GM23338 (cell line): ENCODE measurements around the gene C10orf90. TPM values are rescaled to one million over a fixed set of nuclear protein-coding genes. Genes with fewer than 3 reads are reported as not detected.

ENCODE experiments used
- ATAC-seq: fragments of 200-7000 bp; cut with Tn5 transposase; 3 replicates; pipeline ENCODE4 v1.9.1; 2020
- DNase-seq: peaks from one replicate; pipeline ENCODE4 v3.0.0-alpha.2; 2015; ENCODE audit warnings: low spot score
- H2AFZ ChIP-seq: fragments of 200-600 bp; sonication (generic); 2 replicates; pipeline ENCODE4 v1.8.0; 2016; ENCODE audit warnings: antibody characterized with exemption, mild to moderate bottlenecking, moderate library complexity
- H3F3A ChIP-seq: fragments of 200-600 bp; sonication (generic); replicated peaks from 2 replicates; pipeline ENCODE4 v1.8.0; 2017; ENCODE audit warnings: antibody characterized with exemption, mixed run types, low read depth
- H3K27ac ChIP-seq: fragments of 200-600 bp; sonication (generic); 2 replicates; pipeline ENCODE4 v1.6.1; 2016; ENCODE audit warnings: low read depth
- H3K27me3 ChIP-seq: fragments of 200-600 bp; sonication (generic); 2 replicates; pipeline ENCODE4 v1.8.0; 2016; ENCODE audit warnings: mild to moderate bottlenecking, mixed run types, moderate library complexity; ENCODE audit not compliant: insufficient read depth
- H3K36me3 ChIP-seq: fragments of 200-600 bp; sonication (generic); 2 replicates; pipeline ENCODE4 v1.8.0; 2016; ENCODE audit warnings: mild to moderate bottlenecking; ENCODE audit not compliant: insufficient read depth
- H3K4me1 ChIP-seq: fragments of 200-600 bp; sonication (generic); 2 replicates; pipeline ENCODE4 v1.8.0; 2016; ENCODE audit warnings: mild to moderate bottlenecking, moderate library complexity; ENCODE audit not compliant: insufficient read depth
- H3K4me2 ChIP-seq: fragments of 200-600 bp; sonication (generic); 2 replicates; pipeline ENCODE4 v1.7.1; 2017; ENCODE audit warnings: mixed run types
- H3K4me3 ChIP-seq: fragments of 200-600 bp; sonication (generic); 2 replicates; pipeline ENCODE4 v1.6.1; 2016; ENCODE audit warnings: mixed run types
- H3K79me2 ChIP-seq: fragments of 200-600 bp; sonication (generic); replicated peaks from 2 replicates; pipeline ENCODE4 v1.8.0; 2017; ENCODE audit warnings: mild to moderate bottlenecking; ENCODE audit not compliant: insufficient read depth
- H3K9me2 ChIP-seq: fragments of 200-600 bp; sonication (generic); 2 replicates; pipeline ENCODE4 v1.8.0; 2017; ENCODE audit not compliant: insufficient read depth
- H4K20me1 ChIP-seq: fragments of 200-600 bp; sonication (generic); replicated peaks from 2 replicates; pipeline ENCODE4 v1.8.0; 2017; ENCODE audit warnings: mild to moderate bottlenecking; ENCODE audit not compliant: insufficient read depth
- H3K27ac Mint-ChIP-seq: 2 replicates; pipeline ENCODE4 v1.8.0; 2020; ENCODE audit warnings: inconsistent platforms, mild to moderate bottlenecking, moderate library complexity, mixed read lengths
- H3K27me3 Mint-ChIP-seq: 3 replicates; pipeline ENCODE4 v1.8.0; 2022; ENCODE audit warnings: low read depth, mild to moderate bottlenecking, moderate library complexity, mixed read lengths, inconsistent platforms; ENCODE audit not compliant: insufficient read depth, poor library complexity
- H3K36me3 Mint-ChIP-seq: 3 replicates; pipeline ENCODE4 v1.8.0; 2021; ENCODE audit warnings: low read depth, mild to moderate bottlenecking, inconsistent platforms, moderate library complexity, mixed read lengths
- H3K4me1 Mint-ChIP-seq: 3 replicates; pipeline ENCODE4 v1.8.0; 2020; ENCODE audit warnings: mild to moderate bottlenecking, inconsistent platforms, mixed read lengths
- H3K4me3 Mint-ChIP-seq: 3 replicates; pipeline ENCODE4 v1.8.0; 2021; ENCODE audit warnings: moderate library complexity, mild to moderate bottlenecking, inconsistent platforms, mixed read lengths
- H3K9me3 Mint-ChIP-seq: 3 replicates; pipeline ENCODE4 v1.8.0; 2020; ENCODE audit warnings: moderate library complexity, mild to moderate bottlenecking, inconsistent platforms, mixed read lengths
- CREB1 ChIP-seq: fragments of 250-450 bp; sonication (Bioruptor Pico); IDR thresholded peaks from 2 replicates; pipeline ENCODE4 v1.5.0; 2020; ENCODE audit warnings: low read depth, mild to moderate bottlenecking, moderate library complexity
- CTCF ChIP-seq, 2 experiments: fragments of 200-600 bp in 1 of 2; sonication (generic) in 1 of 2; conservative IDR thresholded peaks; 2 replicates each; pipeline versions ENCODE4 v1.5.1 to v1.6.1; 2016 to 2017; ENCODE audit warnings: antibody characterized with exemption in 2 of 2, low read depth in 2 of 2, mild to moderate bottlenecking in 2 of 2, moderate library complexity in 1 of 2
- ETS1 ChIP-seq: IDR thresholded peaks from 2 replicates; pipeline ENCODE4 v1.6.1; 2016; ENCODE audit warnings: antibody characterized with exemption
- EZH2 ChIP-seq: fragments of 200-600 bp; sonication (generic); IDR thresholded peaks from one replicate; pipeline ENCODE4 v1.8.0; 2017; ENCODE audit warnings: antibody characterized with exemption, mild to moderate bottlenecking, low read depth; ENCODE audit not compliant: unreplicated experiment
- EZH2phosphoT487 ChIP-seq: fragments of 200-600 bp; sonication (generic); IDR thresholded peaks from one replicate; pipeline ENCODE4 v1.8.1; 2018; ENCODE audit warnings: antibody characterized with exemption; ENCODE audit not compliant: unreplicated experiment
- JUNB ChIP-seq: IDR thresholded peaks from one replicate; pipeline ENCODE4 v1.6.1; 2016; ENCODE audit warnings: antibody characterized with exemption; ENCODE audit not compliant: unreplicated experiment
- NANOG ChIP-seq: IDR thresholded peaks from 2 replicates; pipeline ENCODE4 v1.6.1; 2016; ENCODE audit warnings: antibody characterized with exemption, borderline replicate concordance
- POLR2AphosphoS5 ChIP-seq: IDR thresholded peaks from 2 replicates; pipeline ENCODE4 v1.6.1; 2016; ENCODE audit warnings: antibody characterized with exemption, low read depth
- STAT1 ChIP-seq: IDR thresholded peaks from one replicate; pipeline ENCODE4 v1.6.1; 2016; ENCODE audit warnings: antibody characterized with exemption; ENCODE audit not compliant: unreplicated experiment
- ZNF114 ChIP-seq: fragments of 250-450 bp; sonication (Bioruptor Pico); IDR thresholded peaks from 2 replicates; pipeline ENCODE4 v1.5.0; 2020; ENCODE audit warnings: mild to moderate bottlenecking, moderate library complexity
- ZNF331 ChIP-seq: fragments of 250-450 bp; sonication (Bioruptor Pico); IDR thresholded peaks from 2 replicates; pipeline ENCODE4 v1.5.0; 2020; ENCODE audit warnings: low read depth, mild to moderate bottlenecking, moderate library complexity
- polyA plus RNA-seq: library from polyadenylated mRNA; unstranded; fragments of >200 nt; fragmentation: Nextera tagmentation; extraction: Ambion mirVana; gene quantifications from 2 replicates; pipeline ENCODE4 v1.2.1, GENCODE V29; 2016
- total RNA-seq: library from RNA; depleted of rRNA; stranded (reverse); fragments of >200 nt; shearing (Covaris generic); gene quantifications from 2 replicates; pipeline ENCODE4 v1.2.3, GENCODE V29; 2014
- TF ChIP-seq, protein P1 (sequence below): IDR thresholded peaks from one replicate; pipeline ENCODE4 v1.6.1; 2018; ENCODE audit warnings: antibody characterized with exemption; ENCODE audit not compliant: unreplicated experiment
- TF ChIP-seq, protein P2 (sequence below): fragments of 250-450 bp; sonication (Bioruptor Pico); IDR thresholded peaks from 2 replicates; pipeline ENCODE4 v1.5.0; 2020; ENCODE audit warnings: mild to moderate bottlenecking, moderate library complexity

C10orf90 gene
- total and polyA plus RNA-seq, 2 experiments from 2014 or later, result 0.76 to 0.97 TPM

DNA sequence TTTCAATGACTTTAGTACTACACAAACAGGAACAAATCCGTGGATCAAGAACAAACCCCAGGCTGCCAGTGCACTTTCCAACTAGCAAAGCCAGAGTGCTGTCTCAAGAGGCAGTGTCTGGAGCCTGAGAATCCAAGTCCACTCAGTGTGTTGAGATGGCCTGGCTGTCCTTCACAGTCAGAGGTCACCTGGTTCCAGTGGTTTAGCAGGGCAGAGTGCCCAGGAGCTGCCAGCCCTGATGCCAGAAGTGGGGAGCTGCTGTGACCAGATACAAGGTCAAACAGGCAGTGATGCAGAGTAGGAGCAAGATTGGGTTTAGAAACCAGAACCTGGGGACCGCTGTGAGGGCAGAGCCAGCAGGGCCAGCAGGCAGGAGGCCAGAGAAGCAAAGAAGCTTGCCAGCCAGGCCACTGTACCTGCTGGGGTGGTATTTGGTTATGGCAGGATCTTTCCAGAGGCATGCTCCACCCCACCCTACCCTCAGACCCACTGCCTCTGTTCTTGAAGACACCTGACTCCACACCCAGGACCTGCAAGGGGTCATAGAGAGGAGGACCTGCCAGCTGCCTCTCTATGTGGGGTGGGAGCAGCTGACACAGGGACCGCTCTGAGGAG, 35.6 kb upstream of the C10orf90 start:
- Histone ChIP-seq H3K4me3 (no peak overlapping the region), H3F3A (no peaks in the 10 kb centered on the region), H3K79me2 (no peaks in the 10 kb centered on the region), H3K36me3 (no peaks in the 10 kb centered on the region), H3K27ac (no peak overlapping the region), H3K9me2 (peaks cover 9% of the 10 kb centered on the region; the same call in 1 of the 2 replicates), H4K20me1 (no peaks in the 10 kb centered on the region), H3K27me3 (no peaks in the 10 kb centered on the region), H2AFZ (no peak overlapping the region), H3K4me2 (no peak overlapping the region), H3K4me1 (peaks cover 15% of the 10 kb centered on the region)
- no peak overlapping the region for H3K27ac Mint-ChIP-seq
- DNase-seq (no peak), ATAC-seq (no peak)
- peaks cover 4% of the 10 kb centered on the region; the same call in 1 of the 3 replicates for H3K36me3 Mint-ChIP-seq
- TF ChIP-seq CTCF (conservative IDR thresholded peaks at IDR 0.05; ENCODE audit: low read depth in 2 of 2) (no peak), ZNF114 (CRISPR knock-in tag) (no peak), STAT1 (no peak), EZH2 (no peak), JUNB (no peak), EZH2phosphoT487 (no peak), NANOG (no peak), POLR2AphosphoS5 (no peak), CREB1 (CRISPR knock-in tag) (no peak), ZNF331 (CRISPR knock-in tag) (no peak), ETS1 (no peak)
- TF ChIP-seq, protein P1, sequence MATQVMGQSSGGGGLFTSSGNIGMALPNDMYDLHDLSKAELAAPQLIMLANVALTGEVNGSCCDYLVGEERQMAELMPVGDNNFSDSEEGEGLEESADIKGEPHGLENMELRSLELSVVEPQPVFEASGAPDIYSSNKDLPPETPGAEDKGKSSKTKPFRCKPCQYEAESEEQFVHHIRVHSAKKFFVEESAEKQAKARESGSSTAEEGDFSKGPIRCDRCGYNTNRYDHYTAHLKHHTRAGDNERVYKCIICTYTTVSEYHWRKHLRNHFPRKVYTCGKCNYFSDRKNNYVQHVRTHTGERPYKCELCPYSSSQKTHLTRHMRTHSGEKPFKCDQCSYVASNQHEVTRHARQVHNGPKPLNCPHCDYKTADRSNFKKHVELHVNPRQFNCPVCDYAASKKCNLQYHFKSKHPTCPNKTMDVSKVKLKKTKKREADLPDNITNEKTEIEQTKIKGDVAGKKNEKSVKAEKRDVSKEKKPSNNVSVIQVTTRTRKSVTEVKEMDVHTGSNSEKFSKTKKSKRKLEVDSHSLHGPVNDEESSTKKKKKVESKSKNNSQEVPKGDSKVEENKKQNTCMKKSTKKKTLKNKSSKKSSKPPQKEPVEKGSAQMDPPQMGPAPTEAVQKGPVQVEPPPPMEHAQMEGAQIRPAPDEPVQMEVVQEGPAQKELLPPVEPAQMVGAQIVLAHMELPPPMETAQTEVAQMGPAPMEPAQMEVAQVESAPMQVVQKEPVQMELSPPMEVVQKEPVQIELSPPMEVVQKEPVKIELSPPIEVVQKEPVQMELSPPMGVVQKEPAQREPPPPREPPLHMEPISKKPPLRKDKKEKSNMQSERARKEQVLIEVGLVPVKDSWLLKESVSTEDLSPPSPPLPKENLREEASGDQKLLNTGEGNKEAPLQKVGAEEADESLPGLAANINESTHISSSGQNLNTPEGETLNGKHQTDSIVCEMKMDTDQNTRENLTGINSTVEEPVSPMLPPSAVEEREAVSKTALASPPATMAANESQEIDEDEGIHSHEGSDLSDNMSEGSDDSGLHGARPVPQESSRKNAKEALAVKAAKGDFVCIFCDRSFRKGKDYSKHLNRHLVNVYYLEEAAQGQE, result no peak
- TF ChIP-seq, protein P2, sequence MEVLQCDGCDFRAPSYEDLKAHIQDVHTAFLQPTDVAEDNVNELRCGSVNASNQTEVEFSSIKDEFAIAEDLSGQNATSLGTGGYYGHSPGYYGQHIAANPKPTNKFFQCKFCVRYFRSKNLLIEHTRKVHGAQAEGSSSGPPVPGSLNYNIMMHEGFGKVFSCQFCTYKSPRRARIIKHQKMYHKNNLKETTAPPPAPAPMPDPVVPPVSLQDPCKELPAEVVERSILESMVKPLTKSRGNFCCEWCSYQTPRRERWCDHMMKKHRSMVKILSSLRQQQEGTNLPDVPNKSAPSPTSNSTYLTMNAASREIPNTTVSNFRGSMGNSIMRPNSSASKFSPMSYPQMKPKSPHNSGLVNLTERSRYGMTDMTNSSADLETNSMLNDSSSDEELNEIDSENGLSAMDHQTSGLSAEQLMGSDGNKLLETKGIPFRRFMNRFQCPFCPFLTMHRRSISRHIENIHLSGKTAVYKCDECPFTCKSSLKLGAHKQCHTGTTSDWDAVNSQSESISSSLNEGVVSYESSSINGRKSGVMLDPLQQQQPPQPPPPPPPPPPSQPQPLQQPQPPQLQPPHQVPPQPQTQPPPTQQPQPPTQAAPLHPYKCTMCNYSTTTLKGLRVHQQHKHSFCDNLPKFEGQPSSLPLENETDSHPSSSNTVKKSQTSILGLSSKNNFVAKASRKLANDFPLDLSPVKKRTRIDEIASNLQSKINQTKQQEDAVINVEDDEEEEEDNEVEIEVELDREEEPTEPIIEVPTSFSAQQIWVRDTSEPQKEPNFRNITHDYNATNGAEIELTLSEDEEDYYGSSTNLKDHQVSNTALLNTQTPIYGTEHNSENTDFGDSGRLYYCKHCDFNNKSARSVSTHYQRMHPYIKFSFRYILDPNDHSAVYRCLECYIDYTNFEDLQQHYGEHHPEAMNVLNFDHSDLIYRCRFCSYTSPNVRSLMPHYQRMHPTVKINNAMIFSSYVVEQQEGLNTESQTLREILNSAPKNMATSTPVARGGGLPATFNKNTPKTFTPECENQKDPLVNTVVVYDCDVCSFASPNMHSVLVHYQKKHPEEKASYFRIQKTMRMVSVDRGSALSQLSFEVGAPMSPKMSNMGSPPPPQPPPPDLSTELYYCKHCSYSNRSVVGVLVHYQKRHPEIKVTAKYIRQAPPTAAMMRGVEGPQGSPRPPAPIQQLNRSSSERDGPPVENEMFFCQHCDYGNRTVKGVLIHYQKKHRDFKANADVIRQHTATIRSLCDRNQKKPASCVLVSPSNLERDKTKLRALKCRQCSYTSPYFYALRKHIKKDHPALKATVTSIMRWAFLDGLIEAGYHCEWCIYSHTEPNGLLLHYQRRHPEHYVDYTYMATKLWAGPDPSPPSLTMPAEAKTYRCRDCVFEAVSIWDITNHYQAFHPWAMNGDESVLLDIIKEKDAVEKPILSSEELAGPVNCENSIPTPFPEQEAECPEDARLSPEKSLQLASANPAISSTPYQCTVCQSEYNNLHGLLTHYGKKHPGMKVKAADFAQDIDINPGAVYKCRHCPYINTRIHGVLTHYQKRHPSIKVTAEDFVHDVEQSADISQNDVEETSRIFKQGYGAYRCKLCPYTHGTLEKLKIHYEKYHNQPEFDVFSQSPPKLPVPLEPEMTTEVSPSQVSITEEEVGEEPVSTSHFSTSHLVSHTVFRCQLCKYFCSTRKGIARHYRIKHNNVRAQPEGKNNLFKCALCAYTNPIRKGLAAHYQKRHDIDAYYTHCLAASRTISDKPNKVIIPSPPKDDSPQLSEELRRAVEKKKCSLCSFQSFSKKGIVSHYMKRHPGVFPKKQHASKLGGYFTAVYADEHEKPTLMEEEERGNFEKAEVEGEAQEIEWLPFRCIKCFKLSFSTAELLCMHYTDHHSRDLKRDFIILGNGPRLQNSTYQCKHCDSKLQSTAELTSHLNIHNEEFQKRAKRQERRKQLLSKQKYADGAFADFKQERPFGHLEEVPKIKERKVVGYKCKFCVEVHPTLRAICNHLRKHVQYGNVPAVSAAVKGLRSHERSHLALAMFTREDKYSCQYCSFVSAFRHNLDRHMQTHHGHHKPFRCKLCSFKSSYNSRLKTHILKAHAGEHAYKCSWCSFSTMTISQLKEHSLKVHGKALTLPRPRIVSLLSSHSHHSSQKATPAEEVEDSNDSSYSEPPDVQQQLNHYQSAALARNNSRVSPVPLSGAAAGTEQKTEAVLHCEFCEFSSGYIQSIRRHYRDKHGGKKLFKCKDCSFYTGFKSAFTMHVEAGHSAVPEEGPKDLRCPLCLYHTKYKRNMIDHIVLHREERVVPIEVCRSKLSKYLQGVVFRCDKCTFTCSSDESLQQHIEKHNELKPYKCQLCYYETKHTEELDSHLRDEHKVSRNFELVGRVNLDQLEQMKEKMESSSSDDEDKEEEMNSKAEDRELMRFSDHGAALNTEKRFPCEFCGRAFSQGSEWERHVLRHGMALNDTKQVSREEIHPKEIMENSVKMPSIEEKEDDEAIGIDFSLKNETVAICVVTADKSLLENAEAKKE, result no peak
- peaks cover 13% of the 10 kb centered on the region for H3K9me3 Mint-ChIP-seq
- peaks cover 21% of the 10 kb centered on the region for H3K27me3 Mint-ChIP-seq
- H3K4me1 Mint-ChIP-seq, result peaks cover 33% of the 10 kb centered on the region
- no peak overlapping the region for H3K4me3 Mint-ChIP-seq
